GM18951 (cell line): Measurements from ENCODE around the gene SLC34A1.

Experiments used
- POLR2A ChIP-seq: IDR thresholded peaks from 4 replicates; pipeline ENCODE4 v1.6.1; 2011; ENCODE audit warnings: mild to moderate bottlenecking; ENCODE audit not compliant: insufficient read length, insufficient read depth; ENCODE audit errors: extremely low read depth
- in situ Hi-C: fragments of 300-500 bp; cut with MboI; formaldehyde crosslinking; loops from one replicate; pipeline ENCODE4 v1.12.0; 2022; ENCODE audit warnings: low sequenced_read_pairs, mixed read lengths, inconsistent platforms; ENCODE audit not compliant: unreplicated experiment

Gene SLC34A1

GRCh38 chr5:177428574-177429217 lies 44.5 kb downstream of the SLC34A1 start:
- in situ Hi-C loops, result no loop called here
- TF ChIP-seq POLR2A, result no peak

GRCh38 chr5:177429248-177430040 lies 45.2 kb downstream of the SLC34A1 start:
- in situ Hi-C loops, result no loop called here
- TF ChIP-seq POLR2A, result peak; percentile 18

- TF ChIP-seq POLR2A, result peak; percentile 13
- in situ Hi-C loops, result no loop called here
Measured at GRCh38 chr5:177430140-177430951, 46.1 kb downstream of the SLC34A1 start.

DNA sequence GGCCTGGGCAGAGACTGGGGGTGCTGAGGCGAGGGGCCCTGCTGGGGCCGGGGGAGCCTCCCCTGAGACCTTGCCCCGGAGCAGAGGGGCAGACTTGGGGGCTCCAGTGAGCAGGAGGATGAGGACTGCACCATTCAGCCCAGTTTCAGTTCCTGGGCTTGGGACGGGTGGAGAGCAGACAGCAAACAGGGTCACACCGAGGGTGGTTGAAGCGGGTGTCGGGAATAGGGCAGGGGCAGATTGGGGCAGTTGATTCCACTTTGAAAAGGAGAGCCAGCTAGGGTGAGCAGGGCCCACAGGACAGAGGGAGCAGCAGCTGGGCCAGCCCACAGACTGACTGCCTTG lies 46.7 kb downstream of the SLC34A1 start:
- in situ Hi-C loops, result no loop called here
- TF ChIP-seq POLR2A, result no peak

- in situ Hi-C loops, result no loop called here
- TF ChIP-seq POLR2A, result peak; percentile 39
Measured at GRCh38 chr5:177431317-177432142, 47.3 kb downstream of the SLC34A1 start.

DNA sequence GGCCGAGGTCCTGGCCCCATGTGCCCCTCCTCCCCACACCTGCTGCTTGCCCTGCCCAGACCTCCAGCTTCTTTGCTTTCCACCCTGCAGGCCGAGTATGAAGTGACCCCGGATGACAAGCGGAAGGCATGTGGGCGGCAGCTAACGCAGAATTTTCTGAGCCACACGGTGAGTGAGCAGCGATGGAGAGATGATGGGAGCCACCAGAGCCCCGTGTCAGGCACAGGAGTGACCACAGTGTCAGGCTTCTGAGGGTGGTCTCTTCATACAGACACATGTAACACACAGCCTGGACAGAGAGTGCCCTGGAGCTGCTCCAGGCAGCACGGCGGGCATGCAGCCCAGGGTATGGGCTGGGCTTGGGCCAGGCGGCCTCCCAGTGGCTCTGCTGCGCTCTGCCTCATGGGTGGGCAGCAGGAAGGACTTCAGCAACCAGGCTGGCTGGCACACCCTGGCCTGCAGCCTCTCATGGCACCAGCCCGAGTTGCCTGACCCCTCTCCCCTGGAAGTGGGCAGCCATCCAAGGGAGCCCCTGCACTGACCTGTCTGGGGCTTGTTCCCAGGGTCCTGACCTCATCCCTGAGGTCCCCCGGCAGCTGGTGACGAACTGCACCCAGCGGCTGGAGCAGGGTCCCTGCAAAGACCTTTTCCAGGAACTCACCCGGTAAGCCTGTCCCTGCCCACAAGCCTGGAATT lies 48.1 kb downstream of the SLC34A1 start:
- in situ Hi-C loops, result no loop called here
- TF ChIP-seq POLR2A, result no peak

- TF ChIP-seq POLR2A, result no peak
- in situ Hi-C loops, result no loop called here
Measured at GRCh38 chr5:177432839-177433657, 48.8 kb downstream of the SLC34A1 start.

DNA sequence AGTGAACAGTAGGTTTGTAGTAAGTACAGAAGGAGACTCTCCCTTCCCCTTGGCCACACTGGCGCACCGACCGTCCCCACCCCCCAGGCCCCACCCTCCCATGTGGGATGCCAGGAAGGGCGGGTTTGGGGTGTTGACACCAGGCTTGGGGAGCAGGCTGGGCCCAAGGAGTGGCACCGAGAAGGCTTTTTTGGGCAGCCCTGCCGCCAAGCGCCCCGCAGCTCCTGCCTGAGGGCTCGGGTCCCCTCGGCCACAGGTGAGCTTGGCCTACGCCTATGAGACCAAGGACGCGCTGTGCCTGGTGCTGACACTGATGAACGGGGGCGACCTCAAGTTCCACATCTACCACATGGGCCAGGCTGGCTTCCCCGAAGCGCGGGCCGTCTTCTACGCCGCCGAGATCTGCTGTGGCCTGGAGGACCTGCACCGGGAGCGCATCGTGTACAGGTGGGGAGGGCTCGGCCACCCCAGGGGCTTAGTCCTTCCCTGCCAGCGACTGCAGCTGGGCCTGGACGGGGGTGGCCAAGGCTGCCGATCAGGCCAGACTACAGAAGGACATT lies 49.5 kb downstream of the SLC34A1 start:
- TF ChIP-seq POLR2A, result no peak
- in situ Hi-C loops, result no loop called here

- in situ Hi-C loops, result no loop called here
- TF ChIP-seq POLR2A, result no peak
Measured at GRCh38 chr5:177434437-177434836, 50.2 kb downstream of the SLC34A1 start.

GRCh38 chr5:177434942-177435738 lies 50.9 kb downstream of the SLC34A1 start:
- no peak for TF ChIP-seq POLR2A

More at GRCh38 chr5:177434942-177435738, 50.9 kb downstream of the SLC34A1 start:
- in situ Hi-C loops, result no loop called here
